SH-SY5Y (cell line): Measurements from ENCODE around the gene TBC1D32.

ENCODE experiments used
- GATA2 ChIP-seq: IDR thresholded peaks from 2 replicates; pipeline ENCODE4 v1.6.1; 2011; ENCODE audit warnings: mild to moderate bottlenecking, low read depth, low read length
- GATA3 ChIP-seq: IDR thresholded peaks from 2 replicates; pipeline ENCODE4 v1.6.1; 2011; ENCODE audit warnings: low read depth, mild to moderate bottlenecking, low read length, moderate library complexity

TBC1D32 gene

DNA sequence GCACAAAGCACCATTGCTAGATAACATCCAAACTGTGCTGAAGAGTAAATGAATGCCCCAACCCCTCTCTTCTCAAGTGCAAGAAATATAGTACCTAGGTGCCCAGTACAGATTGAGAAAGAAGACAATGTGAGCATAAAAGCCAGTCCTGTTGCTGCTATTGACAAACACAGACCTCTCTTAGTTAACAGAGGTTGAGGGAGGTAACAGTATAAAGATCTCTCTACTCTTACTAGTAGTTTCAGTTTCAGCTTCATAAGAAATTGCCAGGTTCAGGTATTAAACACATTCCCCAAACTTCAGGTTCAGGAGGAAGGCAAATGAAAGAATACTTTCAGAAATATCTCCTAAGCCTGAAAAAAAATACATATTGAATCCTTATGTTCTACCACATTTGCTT lies 31.4 kb downstream of the TBC1D32 start:
- TF ChIP-seq GATA2 = no peak
- no peak for TF ChIP-seq GATA3

DNA sequence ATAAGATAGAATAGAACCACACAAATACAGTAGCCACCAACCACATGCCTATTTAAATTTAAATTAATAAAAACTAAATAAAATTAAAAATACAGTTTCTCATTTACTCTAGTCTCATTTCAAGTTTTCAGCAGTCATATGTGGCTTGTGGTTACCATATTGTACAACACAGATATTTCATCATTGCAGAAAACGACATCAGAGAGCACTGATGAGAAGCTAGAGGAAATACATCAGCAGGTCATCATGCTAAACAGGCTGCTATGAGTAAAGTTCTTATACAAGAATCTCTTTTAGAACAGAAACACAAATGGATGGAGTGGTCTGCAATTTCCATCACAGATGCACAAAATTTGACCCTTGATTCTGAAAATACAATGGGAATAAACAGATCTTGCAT lies 36.6 kb downstream of the TBC1D32 start:
- no peak for TF ChIP-seq GATA3
- no peak for TF ChIP-seq GATA2

- no peak for TF ChIP-seq GATA3
- TF ChIP-seq GATA2 = no peak
These were observed 49.2 kb downstream of the TBC1D32 start for GRCh38 chr6:121285041-121285440.

- no peak for TF ChIP-seq GATA2
- TF ChIP-seq GATA3 = no peak
These were observed 59.5 kb downstream of the TBC1D32 start for GRCh38 chr6:121274666-121275295.

DNA sequence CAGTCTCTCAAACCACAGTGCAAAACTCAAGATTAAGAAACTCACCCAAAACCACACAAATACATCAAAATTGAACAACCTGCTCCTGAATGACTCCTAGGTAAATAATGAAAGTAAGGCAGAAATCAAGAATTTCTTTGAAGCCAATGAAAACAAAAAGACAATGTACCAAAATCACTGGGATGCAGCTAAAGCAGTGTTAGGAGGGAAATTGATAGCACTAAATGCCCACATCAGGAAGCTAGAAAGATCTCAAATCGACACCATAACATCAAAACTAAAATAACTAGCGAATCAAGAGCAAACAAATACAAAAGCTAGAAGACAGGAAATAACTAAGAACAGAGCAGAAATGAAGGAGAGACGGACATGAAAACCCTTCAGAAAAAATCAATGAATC lies 70.5 kb downstream of the TBC1D32 start:
- TF ChIP-seq GATA3 (no peak), GATA2 (no peak)

GRCh38 chr6:121260651-121261102 lies 73.6 kb downstream of the TBC1D32 start:
- TF ChIP-seq GATA3 = no peak
- TF ChIP-seq GATA2 = no peak

GRCh38 chr6:121247386-121247785 lies 86.9 kb downstream of the TBC1D32 start:
- no peak for TF ChIP-seq GATA3
- TF ChIP-seq GATA2 = no peak

GRCh38 chr6:121242386-121242785 lies 91.9 kb downstream of the TBC1D32 start:
- TF ChIP-seq GATA3 (no peak), GATA2 (no peak)

DNA sequence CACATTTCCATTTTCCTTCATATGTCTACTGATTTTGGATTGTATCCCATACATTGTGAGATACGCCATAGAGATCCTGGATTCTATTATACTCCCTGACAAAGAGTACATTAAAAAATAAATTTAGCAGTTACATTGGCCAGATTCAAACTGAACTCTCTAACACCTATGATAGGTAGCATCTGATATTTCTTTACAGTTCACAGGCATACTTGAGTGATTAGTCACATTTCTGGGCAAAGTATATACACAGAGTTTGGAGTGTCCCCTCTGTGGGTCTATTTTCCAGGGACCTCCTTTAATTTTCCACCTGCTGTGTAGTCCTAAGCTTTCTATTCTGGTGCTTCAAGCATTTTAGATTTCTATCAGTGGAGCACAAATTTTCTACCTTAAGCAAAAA lies 96.4 kb downstream of the TBC1D32 start:
- no peak for TF ChIP-seq GATA2
- no peak for TF ChIP-seq GATA3

DNA sequence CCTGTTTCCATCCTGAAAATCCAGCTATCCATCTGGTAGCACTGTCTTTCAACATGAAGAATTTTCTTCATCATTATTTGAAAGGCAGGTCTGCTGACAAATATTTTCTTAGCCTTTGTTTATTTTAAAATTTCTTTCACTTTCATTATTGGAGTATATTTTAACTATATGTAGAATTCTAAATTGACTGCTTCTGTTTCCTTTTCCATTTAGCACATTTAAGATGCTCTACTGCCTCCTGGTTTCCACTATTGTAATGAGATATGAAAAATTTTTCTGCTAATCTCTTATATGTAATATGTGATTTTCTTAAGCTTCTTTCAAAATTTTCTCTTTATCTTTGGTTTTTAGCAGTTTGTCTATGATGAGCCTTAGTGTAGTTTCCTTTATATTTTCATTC lies 97.3 kb downstream of the TBC1D32 start:
- no peak for TF ChIP-seq GATA3
- no peak for TF ChIP-seq GATA2

GRCh38 chr6:121235386-121235785 lies 98.9 kb downstream of the TBC1D32 start:
- no peak for TF ChIP-seq GATA2
- no peak for TF ChIP-seq GATA3

- TF ChIP-seq GATA3 = no peak
- no peak for TF ChIP-seq GATA2
These were observed 110.3 kb downstream of the TBC1D32 start for GRCh38 chr6:121223930-121224329.

DNA sequence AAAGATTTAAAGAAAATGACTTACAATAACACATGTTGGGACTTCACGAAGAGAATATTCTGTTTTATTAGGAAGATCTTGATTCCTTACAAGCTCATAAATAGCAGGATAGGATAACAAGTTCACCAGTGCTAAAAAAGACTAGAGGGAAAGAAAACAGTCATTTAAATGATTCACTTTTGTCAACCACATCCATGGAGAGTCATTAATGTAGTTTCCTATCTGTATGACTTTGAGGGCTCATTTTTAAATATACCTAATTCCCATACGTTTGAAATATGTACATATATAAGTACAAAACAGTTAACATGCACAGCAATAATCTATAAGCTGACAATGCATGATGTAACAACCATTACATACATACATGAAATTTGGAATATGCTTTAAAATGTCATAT lies 111.1 kb downstream of the TBC1D32 start:
- TF ChIP-seq GATA3 = no peak
- TF ChIP-seq GATA2 = no peak

DNA sequence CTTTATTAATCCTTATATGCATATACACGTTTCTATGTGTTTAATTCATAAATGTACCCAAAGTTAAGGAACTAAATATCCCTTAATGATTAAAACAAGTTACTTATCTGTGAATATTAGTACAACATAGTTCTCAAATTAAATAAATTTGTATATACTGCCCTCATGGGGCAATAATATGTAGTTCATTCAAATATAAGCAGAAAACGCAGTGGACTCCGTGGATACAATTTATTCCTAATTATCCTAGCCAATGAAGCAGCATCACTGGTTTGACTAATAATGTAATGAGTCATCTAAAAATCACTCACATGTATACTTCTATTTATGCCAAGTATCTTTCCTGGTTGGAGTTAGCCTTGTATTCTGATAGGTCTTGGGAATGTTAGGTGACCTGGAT lies 111.6 kb downstream of the TBC1D32 start:
- TF ChIP-seq GATA2 (no peak), GATA3 (no peak)

DNA sequence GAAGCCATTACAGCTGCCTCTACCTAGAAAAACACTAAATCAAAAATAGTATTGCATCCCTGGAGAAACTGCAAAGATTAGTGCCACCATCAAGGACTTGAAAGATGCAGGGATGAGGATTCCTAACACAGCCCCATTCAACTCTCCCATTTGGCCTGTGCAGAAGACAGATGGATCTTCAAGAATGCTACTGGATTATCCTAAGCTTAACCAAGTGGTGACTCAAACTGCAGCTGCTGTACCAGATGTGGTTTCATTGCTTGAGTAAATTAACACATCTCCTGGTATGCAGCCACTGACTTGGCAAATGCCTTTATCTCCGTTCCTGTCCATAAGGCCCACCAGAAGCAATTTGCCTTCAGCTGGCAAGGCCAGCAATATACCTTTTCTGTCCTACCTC lies 117.4 kb downstream of the TBC1D32 start:
- TF ChIP-seq GATA3 (no peak), GATA2 (no peak)

- TF ChIP-seq GATA3 (no peak), GATA2 (no peak)
These were observed 123.3 kb downstream of the TBC1D32 start for GRCh38 chr6:121210943-121211342.

GRCh38 chr6:121205569-121205968 lies 128.7 kb downstream of the TBC1D32 start:
- TF ChIP-seq GATA2 (no peak), GATA3 (no peak)
